Retinal pigment epithelial cell (primary cell): ENCODE measurements around the gene GCK.

Experiments used
- DNase-seq: peaks from one replicate; pipeline ENCODE4 v3.0.0-alpha.2; 2010; ENCODE audit warnings: low read depth
- H3K4me3 ChIP-seq: 2 replicates; pipeline ENCODE4 v1.5.1; 2011; ENCODE audit warnings: mild to moderate bottlenecking, low read length, control low read depth, moderate library complexity
- CTCF ChIP-seq: conservative IDR thresholded peaks from 2 replicates; pipeline ENCODE4 v1.5.1; 2011; ENCODE audit warnings: low read depth, low read length, control low read depth, inconsistent platforms

Gene GCK

GRCh38 chr7:44105832-44106231 is 83.4 kb downstream of the GCK start:
- H3K4me3 ChIP-seq = peak overlapping the region; percentile 46
- DNase-seq = no peak
- TF ChIP-seq CTCF = no peak

- DNase-seq = peak; percentile 82
- TF ChIP-seq CTCF = peak; percentile 2
- peak overlapping the region; percentile 46 for H3K4me3 ChIP-seq
Observed at GRCh38 chr7:44104860-44105771, 84.1 kb downstream of the GCK start.

- no peak for TF ChIP-seq CTCF
- peak within 1 kb of the TSS; percentile 46 for H3K4me3 ChIP-seq
- DNase-seq = no peak
Observed at GRCh38 chr7:44103923-44104859, 85.0 kb downstream of the GCK start, which contains the start of gene AEBP1. AEBP1 (plus strand) TSS chr7:44104345; CDS start chr7:44104666, 321 bp downstream.

- no peak for DNase-seq
- TF ChIP-seq CTCF = no peak
- no peak overlapping the region for H3K4me3 ChIP-seq
Observed at GRCh38 chr7:44103566-44103922, 85.7 kb downstream of the GCK start.

GRCh38 chr7:44102846-44103565 is 86.2 kb downstream of the GCK start:
- H3K4me3 ChIP-seq = no peak overlapping the region
- TF ChIP-seq CTCF = no peak
- DNase-seq = no peak

GRCh38 chr7:44101966-44102845 is 87.0 kb downstream of the GCK start:
- no peak overlapping the region for H3K4me3 ChIP-seq
- no peak for DNase-seq
- TF ChIP-seq CTCF = no peak
